ENCODE results near the gene OPTC.

The OPTC gene

DNA sequence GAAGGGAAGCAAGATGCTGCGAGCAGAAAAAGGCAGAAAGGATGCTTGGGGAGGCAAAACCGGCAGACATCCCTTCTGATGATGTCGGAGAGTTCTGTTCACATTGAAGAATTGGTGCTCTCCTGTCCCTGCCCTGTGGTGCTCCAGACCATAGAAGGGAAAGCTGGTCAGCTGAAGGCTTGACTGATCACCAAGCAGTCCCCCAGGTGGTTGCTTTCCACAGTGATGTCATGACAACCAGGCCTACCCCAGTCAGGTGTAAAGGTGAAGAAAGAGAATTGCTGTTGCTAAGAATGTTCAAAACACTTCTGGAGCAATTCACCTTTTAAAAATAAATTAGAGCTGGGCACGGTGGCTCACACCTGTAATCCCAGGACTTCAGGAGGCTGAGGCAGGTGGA, 59.5 kb downstream of the OPTC start:
- TF ChIP-seq, protein P1, sequence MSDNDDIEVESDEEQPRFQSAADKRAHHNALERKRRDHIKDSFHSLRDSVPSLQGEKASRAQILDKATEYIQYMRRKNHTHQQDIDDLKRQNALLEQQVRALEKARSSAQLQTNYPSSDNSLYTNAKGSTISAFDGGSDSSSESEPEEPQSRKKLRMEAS (IDR thresholded peaks at IDR 0.05; ENCODE audit: low read depth, low read length), result no peak
- TF ChIP-seq MYC (IDR thresholded peaks at IDR 0.05; ENCODE audit: low read depth, low read length) (no peak), POLR2A (IDR thresholded peaks at IDR 0.05; ENCODE audit: extremely low read depth, insufficient read length) (no peak)
- TF ChIP-seq, protein P2, sequence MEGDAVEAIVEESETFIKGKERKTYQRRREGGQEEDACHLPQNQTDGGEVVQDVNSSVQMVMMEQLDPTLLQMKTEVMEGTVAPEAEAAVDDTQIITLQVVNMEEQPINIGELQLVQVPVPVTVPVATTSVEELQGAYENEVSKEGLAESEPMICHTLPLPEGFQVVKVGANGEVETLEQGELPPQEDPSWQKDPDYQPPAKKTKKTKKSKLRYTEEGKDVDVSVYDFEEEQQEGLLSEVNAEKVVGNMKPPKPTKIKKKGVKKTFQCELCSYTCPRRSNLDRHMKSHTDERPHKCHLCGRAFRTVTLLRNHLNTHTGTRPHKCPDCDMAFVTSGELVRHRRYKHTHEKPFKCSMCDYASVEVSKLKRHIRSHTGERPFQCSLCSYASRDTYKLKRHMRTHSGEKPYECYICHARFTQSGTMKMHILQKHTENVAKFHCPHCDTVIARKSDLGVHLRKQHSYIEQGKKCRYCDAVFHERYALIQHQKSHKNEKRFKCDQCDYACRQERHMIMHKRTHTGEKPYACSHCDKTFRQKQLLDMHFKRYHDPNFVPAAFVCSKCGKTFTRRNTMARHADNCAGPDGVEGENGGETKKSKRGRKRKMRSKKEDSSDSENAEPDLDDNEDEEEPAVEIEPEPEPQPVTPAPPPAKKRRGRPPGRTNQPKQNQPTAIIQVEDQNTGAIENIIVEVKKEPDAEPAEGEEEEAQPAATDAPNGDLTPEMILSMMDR (IDR thresholded peaks at IDR 0.05; ENCODE audit: low read depth, low read length), result no peak
- H3K4me3 ChIP-seq (ENCODE audit: low read depth, low read length), result no peak overlapping the region
- DNase-seq (ENCODE audit: low read depth), result no peak

DNA sequence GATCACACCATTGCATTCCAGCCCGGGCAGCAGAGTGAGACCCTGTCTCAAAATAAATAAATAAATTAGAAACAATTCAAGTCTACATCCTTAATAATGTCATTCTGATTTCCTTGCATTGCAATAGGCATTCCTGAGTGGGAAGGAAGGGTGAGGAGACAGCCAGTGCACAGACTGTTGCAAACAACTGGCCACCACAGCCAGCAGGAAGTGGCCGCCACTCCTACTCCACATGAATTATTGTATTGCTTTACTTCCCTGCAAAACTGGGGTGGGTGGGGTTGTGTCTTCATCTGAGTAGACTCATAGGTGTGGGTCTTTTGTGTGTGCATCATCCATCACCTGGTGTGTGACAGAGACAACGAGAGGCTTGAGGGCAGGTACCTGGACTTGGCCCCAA, 60.1 kb downstream of the OPTC start:
- no peak for DNase-seq (ENCODE audit: low read depth)
- H3K4me3 ChIP-seq (ENCODE audit: low read depth, low read length), result no peak overlapping the region
- TF ChIP-seq, protein P1 (IDR thresholded peaks at IDR 0.05; ENCODE audit: low read depth, low read length), result no peak

DNA sequence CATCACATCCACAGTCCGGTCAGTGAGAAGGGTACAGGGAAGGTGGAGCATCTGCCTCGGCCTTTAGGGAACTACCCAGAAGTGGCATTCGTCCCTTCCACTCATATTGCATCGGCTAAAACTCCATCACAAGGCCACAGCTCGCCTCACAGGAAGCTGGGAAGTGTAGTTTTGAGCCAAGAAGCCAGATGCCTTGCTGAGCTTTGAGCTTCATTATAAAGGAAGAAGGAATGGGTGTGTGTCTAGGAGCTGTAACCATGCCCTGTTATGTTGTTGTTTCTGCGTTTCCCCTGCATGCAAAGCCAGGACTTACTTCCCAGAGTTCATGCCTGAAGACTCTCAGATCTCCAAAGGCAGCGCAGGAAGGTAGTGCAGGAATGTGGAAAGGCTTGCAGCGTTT, 61.1 kb downstream of the OPTC start:
- no peak for DNase-seq (ENCODE audit: low read depth)
- no peak overlapping the region for H3K4me3 ChIP-seq (ENCODE audit: low read depth, low read length)
- no peak for TF ChIP-seq MYC (IDR thresholded peaks at IDR 0.05; ENCODE audit: low read depth, low read length)
- TF ChIP-seq, protein P1 (IDR thresholded peaks at IDR 0.05; ENCODE audit: low read depth, low read length), result no peak
- TF ChIP-seq, protein P2 (IDR thresholded peaks at IDR 0.05; ENCODE audit: low read depth, low read length), result no peak
- TF ChIP-seq POLR2A (IDR thresholded peaks at IDR 0.05; ENCODE audit: extremely low read depth, insufficient read length), result no peak

DNA sequence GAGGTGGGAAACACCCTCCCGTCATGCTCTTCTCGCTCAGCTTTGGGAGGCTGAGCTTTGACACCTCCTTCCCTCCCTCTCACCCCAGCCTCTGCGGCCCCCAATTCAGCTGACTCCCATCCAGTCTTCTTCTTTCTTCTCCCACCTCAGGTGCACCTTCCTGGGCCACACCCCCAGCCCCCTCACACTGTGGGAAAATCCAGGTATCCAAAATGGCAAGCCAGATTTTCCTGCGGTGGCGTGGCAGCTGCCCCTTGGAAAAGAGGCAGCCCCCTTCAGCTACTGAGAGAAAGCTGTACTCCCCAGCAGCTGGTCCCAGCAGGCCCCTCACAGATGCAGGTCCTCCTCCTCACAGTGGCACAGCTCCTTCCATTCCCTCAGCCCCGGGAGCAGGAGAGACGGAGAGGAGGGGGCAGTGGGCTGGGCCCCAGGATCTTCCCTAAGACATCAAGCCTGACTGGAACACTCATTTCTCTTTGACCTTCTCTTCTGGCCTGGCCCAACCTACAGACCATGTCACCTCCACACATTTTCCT, 61.6 kb downstream of the OPTC start:
- TF ChIP-seq POLR2A (IDR thresholded peaks at IDR 0.05; ENCODE audit: extremely low read depth, insufficient read length), result no peak
- TF ChIP-seq, protein P2 (IDR thresholded peaks at IDR 0.05; ENCODE audit: low read depth, low read length), result no peak
- TF ChIP-seq MYC (IDR thresholded peaks at IDR 0.05; ENCODE audit: low read depth, low read length), result no peak
- TF ChIP-seq, protein P1 (IDR thresholded peaks at IDR 0.05; ENCODE audit: low read depth, low read length), result no peak
- no peak overlapping the region for H3K4me3 ChIP-seq (ENCODE audit: low read depth, low read length)
- no peak for DNase-seq (ENCODE audit: low read depth)

DNA sequence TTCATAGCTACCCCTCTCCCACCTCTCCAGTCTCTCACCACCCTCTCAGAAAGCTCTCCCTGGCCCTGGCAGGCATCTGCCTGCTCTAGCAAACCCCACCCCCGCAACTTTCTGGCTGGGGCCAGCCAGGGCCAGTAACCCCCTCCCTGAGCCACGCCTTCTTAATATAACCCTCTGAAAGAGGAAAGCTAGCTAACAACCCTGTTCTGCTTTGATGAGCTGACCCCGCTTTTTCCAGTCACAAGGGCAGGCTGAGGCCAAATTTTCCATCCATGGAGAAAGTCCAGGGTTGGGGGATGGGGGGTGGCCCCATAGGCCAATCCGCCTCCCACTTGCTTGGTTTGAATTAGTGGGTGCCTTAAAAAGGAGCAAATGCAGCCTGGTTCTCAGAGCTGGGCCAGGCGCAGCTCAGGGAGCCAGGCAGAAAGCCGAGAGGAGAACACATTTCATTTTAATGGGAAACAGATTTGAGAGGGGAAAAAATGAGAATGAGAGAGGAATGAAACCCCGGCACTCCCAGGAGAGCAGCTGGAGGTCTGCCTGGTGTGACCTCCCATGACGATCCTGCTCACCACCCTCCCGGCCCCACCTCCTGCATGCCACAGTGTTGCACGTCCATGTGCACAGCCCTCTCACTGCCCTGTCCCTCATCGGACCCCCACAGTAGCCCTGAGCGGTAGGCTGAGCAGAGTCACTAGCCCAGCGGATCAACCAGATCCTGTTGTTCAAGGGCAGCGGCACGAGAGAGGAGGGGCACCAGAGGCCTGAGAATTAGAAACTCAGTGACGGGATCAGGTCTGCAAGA, 62.3 kb downstream of the OPTC start:
- H3K4me3 ChIP-seq (ENCODE audit: low read depth, low read length), result no peak overlapping the region
- TF ChIP-seq, protein P2 (IDR thresholded peaks at IDR 0.05; ENCODE audit: low read depth, low read length), result no peak
- TF ChIP-seq, protein P1 (IDR thresholded peaks at IDR 0.05; ENCODE audit: low read depth, low read length), result no peak
- no peak for TF ChIP-seq MYC (IDR thresholded peaks at IDR 0.05; ENCODE audit: low read depth, low read length)
- TF ChIP-seq POLR2A (IDR thresholded peaks at IDR 0.05; ENCODE audit: extremely low read depth, insufficient read length), result no peak
- no peak for DNase-seq (ENCODE audit: low read depth)

DNA sequence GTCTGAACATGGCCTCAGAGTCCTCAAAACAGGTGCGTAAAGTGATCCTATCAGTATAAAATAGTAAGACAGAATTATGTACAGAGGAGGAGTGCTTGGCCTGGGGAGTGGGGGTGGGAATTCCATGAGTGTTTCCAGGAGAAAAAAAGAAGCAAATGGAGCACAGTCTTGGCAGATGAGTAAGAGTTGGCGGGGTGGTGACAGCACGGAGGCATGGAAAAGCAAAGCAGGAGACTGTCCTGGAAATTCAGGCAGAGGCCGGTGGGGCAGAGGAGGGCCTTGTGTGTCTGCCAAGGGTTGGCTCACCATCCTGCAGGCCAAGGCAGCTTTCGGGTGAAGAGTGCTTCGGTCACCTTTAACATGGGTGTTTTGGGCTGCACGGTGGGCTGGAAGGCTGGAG, 63.4 kb downstream of the OPTC start:
- DNase-seq (ENCODE audit: low read depth), result no peak
- TF ChIP-seq MYC (IDR thresholded peaks at IDR 0.05; ENCODE audit: low read depth, low read length) (no peak), POLR2A (IDR thresholded peaks at IDR 0.05; ENCODE audit: extremely low read depth, insufficient read length) (no peak)
- TF ChIP-seq, protein P2 (IDR thresholded peaks at IDR 0.05; ENCODE audit: low read depth, low read length), result no peak
- TF ChIP-seq, protein P1 (IDR thresholded peaks at IDR 0.05; ENCODE audit: low read depth, low read length), result no peak
- no peak overlapping the region for H3K4me3 ChIP-seq (ENCODE audit: low read depth, low read length)

Measured in NB4 (cell line).